DMS153 treated with DMSO at 0.1 percent for 48 hours (cell line): Measurements from ENCODE around the gene HRAS.

Experiments used
- DNase-seq: peaks from one replicate; lab custom pipeline; 2025; ENCODE audit not compliant: unreplicated experiment; lab: John Stamatoyannopoulos, UW

The HRAS gene

GRCh38 chr11:567629-568292 lies 32.4 kb upstream of the HRAS start:
- DNase-seq, result no peak

DNA sequence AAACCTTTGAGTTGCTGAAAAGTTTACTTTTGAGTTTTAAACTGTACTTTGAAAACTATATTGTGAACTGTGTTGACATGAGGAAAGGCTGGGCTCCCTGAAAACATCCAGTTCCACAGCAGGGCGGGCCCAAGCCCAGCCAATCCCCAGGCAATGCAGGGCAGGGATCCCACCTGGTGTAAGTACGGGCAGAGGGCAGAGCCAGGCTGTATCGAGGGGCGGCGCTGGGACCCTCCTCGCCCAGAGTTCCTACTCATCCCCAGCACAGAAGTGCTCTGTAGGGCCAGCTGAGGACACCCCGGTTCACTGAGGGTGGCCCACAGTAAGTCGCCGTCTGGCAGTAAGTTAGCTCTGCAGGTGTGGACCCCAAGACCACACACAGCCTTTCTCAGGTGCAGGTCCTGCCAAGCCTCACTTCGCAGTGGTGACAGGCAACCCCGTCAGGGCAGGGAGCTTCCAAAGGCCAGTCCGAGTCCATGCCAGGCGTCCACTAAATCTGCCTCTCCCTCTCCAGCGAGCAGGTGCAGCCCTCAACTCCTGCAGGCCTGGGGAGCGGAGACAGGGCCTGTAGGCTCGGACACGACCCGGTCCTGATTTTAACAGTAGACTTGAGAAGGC lies 31.7 kb upstream of the HRAS start:
- DNase-seq, result no peak

DNA sequence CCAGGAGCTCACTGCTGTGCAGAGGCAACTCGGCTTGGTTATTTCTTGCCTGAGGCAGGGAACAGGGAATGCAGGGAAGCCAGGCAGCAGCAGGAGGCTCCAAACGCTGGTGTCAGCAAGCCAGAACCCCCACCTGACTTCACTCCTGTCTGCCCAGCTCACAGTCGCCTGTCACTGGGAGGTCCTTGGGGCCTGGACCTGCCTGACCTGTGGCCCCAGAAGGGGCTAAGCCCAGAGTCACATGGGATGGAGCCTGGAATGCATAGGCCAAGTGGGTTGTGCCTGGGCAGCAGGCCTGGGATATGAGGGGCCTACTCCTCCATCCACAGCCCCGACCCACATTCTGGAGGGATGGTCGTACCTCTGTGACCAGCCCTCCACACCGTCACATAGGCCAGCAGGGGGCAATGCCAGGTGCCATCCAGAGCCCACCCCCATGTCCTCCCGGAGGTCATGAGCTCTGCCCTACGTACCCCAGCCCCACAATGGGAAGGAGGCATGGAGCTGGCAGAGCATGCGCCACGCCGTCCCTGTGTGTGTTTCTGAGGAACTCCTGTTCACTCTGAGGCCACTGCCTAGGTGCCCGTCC lies 30.6 kb upstream of the HRAS start:
- DNase-seq, result no peak

- DNase-seq, result no peak
Observed at GRCh38 chr11:563812-564578, 28.6 kb upstream of the HRAS start.

- no peak for DNase-seq
Observed at GRCh38 chr11:563066-563811, 27.9 kb upstream of the HRAS start.

DNA sequence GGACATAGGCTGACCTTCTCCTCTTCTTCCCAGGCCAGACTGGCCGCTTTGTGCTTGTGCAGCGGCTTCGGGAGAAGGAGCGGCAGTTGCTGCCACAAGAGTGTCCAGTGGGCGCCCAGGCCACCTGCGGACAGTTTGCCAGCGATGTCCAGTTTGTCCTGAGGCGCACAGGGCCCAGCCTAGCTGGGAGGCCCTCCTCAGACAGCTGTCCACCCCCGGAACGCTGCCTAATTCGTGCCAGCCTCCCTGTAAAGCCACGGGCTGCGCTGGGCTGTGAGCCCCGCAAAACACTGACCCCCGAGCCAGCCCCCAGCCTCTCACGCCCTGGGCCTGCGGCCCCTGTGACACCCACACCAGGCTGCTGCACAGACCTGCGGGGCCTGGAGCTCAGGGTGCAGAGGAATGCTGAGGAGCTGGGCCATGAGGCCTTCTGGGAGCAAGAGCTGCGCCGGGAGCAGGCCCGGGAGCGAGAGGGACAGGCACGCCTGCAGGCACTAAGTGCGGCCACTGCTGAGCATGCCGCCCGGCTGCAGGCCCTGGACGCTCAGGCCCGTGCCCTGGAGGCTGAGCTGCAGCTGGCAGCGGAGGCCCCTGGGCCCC lies 26.8 kb upstream of the HRAS start:
- no peak for DNase-seq

DNA sequence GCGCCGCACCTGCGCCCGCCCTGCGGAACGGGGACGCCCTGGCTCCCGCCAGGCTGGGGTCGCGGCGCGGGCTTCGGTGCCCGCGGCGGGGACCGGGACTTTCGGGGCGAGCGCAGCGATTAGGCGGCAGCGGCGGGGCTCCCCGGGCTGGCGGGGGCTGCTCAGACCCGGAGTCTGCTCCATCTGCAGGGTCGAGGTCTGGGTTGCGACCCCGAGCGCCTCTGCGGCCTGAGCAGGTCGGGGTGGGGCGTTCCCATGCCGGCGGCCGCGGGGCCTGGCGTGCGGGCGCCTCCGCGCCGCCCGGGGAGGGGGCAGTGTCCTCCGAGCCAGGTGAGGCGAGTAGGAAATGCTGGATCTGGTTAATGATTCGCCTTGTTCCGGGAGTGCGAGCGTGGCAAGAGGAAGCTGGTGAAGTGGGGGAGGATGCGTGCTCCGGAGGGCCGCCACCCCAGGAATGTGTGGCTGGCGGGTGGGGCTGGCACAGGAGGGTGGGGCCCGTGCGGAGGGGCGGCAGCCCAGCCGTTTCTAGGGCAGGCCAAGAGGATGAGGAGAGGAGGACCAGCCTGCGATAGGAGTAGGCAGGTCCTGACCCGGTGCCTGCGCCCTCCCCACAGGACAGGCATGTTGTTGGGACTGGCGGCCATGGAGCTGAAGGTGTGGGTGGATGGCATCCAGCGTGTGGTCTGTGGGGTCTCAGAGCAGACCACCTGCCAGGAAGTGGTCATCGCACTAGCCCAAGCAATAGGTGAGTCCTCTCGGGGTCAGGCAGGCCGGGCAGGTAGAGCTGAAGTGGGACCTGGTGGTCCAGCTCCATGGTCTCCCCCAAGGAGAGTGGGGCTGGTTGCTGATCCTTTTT lies 26.0 kb upstream of the HRAS start:
- DNase-seq, result no peak

DNA sequence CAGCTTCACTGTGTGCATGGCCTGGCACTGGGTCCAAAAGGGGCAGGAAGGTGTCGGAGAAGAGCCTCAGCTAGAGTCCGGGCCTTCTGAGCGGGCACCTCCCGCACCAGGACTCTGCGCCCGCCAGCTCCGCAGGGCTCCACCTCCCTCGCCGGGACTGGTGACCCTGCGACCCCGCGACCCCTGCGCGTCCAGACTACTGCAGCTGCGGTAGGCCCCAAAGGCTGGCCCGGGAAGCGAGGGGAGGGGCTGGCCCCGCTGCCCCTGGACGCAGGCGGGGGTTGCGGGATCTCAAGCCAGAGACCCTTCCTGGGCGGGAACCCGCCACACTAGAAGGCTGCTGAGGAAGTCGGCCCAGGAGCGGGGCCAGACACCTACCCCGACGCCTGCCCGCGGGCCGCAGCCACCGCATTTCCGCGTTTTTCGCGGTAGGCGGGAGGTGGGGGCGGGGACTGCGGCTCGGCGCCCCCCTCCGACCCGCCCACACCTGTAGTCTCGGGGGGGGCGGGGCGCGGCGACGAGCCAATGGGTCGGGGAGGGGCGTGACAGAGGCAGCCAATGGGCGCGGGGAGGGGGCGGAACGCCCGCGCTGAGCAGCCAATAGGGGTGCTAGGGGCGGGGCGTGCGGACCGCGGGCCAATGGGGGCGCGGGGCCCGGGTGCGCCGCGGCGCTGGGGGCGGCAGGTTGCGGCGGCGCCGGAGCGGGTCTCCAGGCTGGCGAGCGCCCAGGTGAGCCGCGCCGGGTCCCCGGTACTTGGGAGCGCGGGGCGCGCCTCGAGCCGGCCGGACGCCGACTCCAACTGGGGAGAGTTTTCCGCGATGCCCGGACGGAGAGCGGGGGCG lies 25.1 kb upstream of the HRAS start, which contains the start of the genes LMNTD2 and RASSF7:
Gene LMNTD2, minus strand, starts transcription at position 434 of the 843 bp plus-strand sequence. Its CDS starts 22 bp downstream, at position 412.
Gene RASSF7, plus strand, starts transcription at position 666 of the 843 bp plus-strand sequence. CDS start 799 bp downstream, outside the sequence.
- DNase-seq, result peak; percentile 83

GRCh38 chr11:559712-560304 lies 24.4 kb upstream of the HRAS start:
- no peak for DNase-seq

DNA sequence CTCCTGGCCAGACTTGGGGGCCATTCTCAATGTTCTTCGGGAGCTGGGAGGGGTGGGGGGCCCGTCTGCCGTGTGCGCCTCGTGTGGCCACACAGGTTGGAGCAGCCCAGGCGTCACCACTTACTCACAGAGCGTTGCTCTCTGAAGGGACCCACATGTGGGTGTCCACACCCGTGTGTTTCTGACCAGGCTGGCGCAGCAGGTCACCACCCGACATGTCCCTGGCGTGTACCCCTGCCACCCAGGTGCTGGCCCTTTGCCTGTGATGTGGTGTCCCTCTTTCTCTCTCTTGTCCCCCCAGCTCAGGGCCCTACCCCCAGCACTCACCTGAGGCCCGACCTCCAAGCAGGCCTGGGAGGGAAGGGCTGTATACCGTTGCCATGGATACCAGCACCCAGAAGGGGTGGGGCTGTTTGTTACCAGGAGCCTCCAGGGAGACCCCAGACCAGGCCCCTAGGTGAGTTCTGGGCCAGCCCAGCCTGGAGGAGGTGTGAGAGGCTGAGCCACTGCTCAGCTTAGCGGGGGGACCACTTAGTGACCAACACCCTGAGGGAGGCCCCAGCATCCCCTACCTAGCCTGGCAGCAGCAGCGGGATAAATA lies 23.7 kb upstream of the HRAS start:
- no peak for DNase-seq

- DNase-seq, result no peak
Observed at GRCh38 chr11:558503-558902, 23.1 kb upstream of the HRAS start.

DNA sequence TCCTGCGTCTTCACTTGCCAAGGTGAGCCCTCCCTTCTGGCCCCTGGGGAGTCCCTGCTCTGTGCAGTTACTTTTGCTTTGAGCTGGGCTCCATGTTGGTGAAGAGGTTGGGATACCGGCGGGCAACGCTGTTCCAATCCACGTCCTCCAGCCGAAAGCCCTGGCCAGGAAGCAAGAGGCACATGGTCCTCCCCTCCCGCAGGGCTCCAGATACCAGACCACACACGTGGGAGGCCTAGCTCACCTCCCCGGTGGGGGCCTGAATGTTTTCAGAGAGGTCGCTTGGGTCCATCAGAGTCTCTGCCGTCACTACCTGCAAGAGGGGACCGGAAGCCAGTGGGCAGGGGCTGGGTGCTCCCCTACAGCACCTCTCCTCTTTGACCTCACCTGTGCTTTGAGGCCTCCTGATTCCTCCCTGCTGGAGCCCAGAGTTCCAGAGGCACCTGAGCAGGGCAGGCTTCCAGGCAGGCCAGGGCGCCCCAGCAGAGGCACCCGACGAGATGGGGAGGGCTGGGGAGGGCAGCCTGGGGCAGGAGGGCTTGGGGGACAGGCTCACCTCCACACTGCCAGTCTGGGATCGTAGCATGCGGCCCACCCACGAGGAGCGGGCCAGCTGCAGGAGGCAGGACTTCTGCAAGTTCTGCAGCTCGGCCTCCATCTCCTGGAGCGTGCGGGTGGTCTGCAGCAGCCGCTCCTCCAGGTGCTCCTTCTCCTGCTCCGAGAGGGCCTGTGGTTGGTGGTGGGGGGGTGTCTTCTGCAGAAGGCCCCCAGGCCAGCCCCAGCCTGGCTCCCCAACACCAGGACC lies 22.2 kb upstream of the HRAS start:
- DNase-seq, result no peak

DNA sequence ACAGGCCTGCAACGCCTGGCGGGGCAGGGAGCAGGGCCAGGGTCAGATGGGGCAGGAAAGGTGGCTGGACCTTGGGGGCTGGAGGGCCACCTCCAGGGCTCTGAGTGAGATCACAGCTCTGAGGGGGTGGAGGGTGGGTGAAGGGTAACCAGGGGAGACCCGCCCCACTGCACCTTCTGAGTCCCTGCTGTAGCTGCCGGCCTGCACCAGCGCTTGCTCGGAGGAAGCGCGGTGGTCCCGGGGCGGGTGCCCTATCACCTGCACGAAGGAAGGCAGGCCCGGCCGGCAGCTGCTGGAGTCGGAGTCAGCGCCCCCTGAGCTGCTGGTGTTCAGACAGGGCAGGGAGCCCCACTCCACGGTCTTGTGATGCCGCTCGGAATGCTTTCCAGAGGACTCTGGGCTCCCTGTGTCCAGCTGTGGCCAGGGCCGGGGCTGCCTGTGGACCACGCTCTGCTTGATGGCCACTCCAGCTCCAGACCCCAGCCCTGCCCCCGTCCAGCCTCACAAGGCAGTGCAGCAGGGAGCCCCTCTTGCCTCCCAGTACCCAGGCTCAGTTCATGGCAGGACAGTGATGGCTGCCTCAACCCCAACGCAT lies 21.4 kb upstream of the HRAS start:
- no peak for DNase-seq

DNA sequence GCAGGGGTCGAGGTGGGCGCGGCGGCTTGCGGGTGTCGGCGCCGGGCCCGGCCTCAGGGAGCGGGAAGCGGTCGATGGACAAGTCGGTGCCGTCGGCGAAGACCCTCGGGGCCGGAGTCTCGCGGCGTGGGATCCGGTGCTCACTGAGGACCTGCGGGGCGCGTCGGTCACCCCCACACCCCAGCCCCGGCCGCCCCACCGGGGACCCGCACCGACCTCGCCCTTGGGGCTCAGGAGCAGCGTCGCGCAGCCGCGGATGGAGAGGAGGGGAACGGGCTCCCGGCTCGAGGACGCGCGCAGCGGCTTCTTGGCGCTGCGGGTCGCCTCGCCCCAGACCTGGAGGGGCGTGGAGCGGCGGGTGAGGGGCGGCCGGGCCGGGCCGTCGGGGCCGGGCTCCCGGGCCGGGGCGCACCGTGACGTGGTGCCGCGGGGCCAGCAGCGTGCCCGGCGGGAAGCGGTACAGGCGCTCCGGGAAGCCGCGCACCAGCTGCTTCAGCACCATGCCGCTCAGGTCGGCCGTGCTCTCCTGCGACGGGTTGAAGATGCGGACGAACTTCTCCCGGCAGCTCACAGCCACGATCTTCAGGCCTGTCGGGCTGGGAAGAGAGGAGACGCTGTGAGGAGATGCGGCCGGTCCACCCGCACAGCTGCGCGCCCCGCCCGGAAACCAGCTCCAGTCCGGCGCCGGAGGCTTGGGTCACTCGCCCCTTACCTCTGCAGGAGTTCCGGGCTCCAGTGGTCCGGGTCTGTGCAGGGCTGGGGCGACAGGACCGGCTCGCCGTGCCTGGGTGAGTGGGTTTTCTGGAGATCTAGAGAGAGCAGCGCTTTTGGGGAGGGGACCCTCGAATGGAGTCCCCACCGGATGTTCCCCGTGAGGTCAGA lies 20.6 kb upstream of the HRAS start:
- DNase-seq, result no peak

- DNase-seq, result no peak
Observed at GRCh38 chr11:555227-555779, 19.9 kb upstream of the HRAS start.
